ENCODE measurements around the gene EXOC3. TPM values are rescaled to one million over a fixed set of nuclear protein-coding genes. Genes with fewer than 3 reads are reported as not detected.

EXOC3 gene
- total and polyA plus RNA-seq, 2 of the 8 experiments (the other 6 are each of a cell fraction or from before 2014, with no cell fraction given) = 14.4 to 30.0 TPM

GRCh38 chr5:510521-510920, 67.5 kb downstream of the EXOC3 start:
- no peak overlapping the region for H3K27ac ChIP-seq (ENCODE audit: low read depth, low read length)
- no peak overlapping the region for H2BK12ac ChIP-seq (ENCODE audit: low read depth, low read length)
- H3K4me3 ChIP-seq (ENCODE audit: extremely low read depth in 1 of 4, insufficient read depth in 2 of 4, low read depth in 3 of 4, low read length in 4 of 4) = no peak overlapping the region
- no peak overlapping the region for H3K18ac ChIP-seq (ENCODE audit: extremely low read depth, low read length)
- WGBS, 2 experiments (ENCODE audit: extremely low coverage in 1 of 2, insufficient coverage in 1 of 2, insufficient read length in 1 of 2, insufficient replicate concordance in 2 of 2, low coverage in 1 of 2, low lambda C conversion rate in 2 of 2, missing lambda C conversion rate in 1 of 2) = 89% methylated on average over 7 of the region's 9 CpGs; no CpG with 5 or more reads in 1 of the 2 experiments
- no peaks in the 10 kb centered on the region for H3K79me1 ChIP-seq (ENCODE audit: low read depth, low read length)
- no peak overlapping the region for H3K9ac ChIP-seq (replicated peaks in 1 of 4; ENCODE audit: extremely low read depth in 1 of 4, low read depth in 3 of 4, low read length in 3 of 4)
- no peak overlapping the region for H2AK5ac ChIP-seq (ENCODE audit: low read depth, low read length)
- no peak overlapping the region for H2BK20ac ChIP-seq (ENCODE audit: low read length)
- no peak overlapping the region for H3K4me2 ChIP-seq (ENCODE audit: insufficient read depth in 1 of 2, low read depth in 2 of 2, low read length in 2 of 2)
- no peak overlapping the region for H4K5ac ChIP-seq (ENCODE audit: insufficient read length, low read depth, low read length)
- no peak overlapping the region for H4K91ac ChIP-seq (replicated peaks; ENCODE audit: insufficient read length, low read length)
- TF ChIP-seq RAD21 (IDR thresholded peaks at IDR 0.05 in 1 of 2, conservative IDR thresholded peaks at IDR 0.05 in 1 of 2; ENCODE audit: low read depth in 2 of 2, low read length in 2 of 2) (no peak), SAP30 (IDR thresholded peaks at IDR 0.05; ENCODE audit: insufficient read depth, insufficient replicate concordance, low read length) (no peak), GTF2F1 (IDR thresholded peaks at IDR 0.05; ENCODE audit: borderline replicate concordance, low read depth, low read length) (no peak), CBX5 (IDR thresholded peaks at IDR 0.05; ENCODE audit: low read depth, low read length) (no peak), YY1 (IDR thresholded peaks at IDR 0.05; ENCODE audit: low read depth, low read length) (no peak)
- no peak overlapping the region for H2BK5ac ChIP-seq (ENCODE audit: low read depth, low read length)
- no peak overlapping the region for H3K4ac ChIP-seq (replicated peaks; ENCODE audit: insufficient read length, low read depth, low read length)
- no peak overlapping the region; the same call in 1 of the 2 replicates for H4K8ac ChIP-seq (ENCODE audit: extremely low read depth, insufficient read depth, low read length)
- no peak overlapping the region for H3K23ac ChIP-seq (ENCODE audit: insufficient read length)
- H3K56ac ChIP-seq (replicated peaks; ENCODE audit: insufficient read length, low read depth, low read length) = no peak overlapping the region
- POLR2A ChIA-PET (ENCODE audit: partially characterized antibody) = no interaction called here
- H3K4me1 ChIP-seq (replicated peaks in 1 of 4; ENCODE audit: control insufficient read depth in 3 of 4, insufficient read depth in 4 of 4, low read length in 3 of 4) = peaks cover 0 to 10% (median 5%) of the 10 kb centered on the region in 4 experiments; a peak in 6 of 7 replicates
- FAIRE-seq (no peak), DNase-seq (ENCODE audit: low read depth in 1 of 2, low spot score in 2 of 2) (no peak)
- CTCF ChIA-PET (ENCODE audit: partially characterized antibody) = interaction anchor here (0.7 to 2.4 kb wide), 8 partner anchors 8 to 56 kb away, joined by 3 to 7 read pairs (median 4); no protein-coding TSS in a partner anchor
- H2BK120ac ChIP-seq (replicated peaks; ENCODE audit: low read depth, low read length) = no peak overlapping the region
- H3K36me3 ChIP-seq (ENCODE audit: control insufficient read depth in 2 of 4, insufficient read depth in 4 of 4, low read length in 3 of 4) = no peaks in the 10 kb centered on the region
- no peak overlapping the region for H2AFZ ChIP-seq (ENCODE audit: low read length)
- no peaks in the 10 kb centered on the region for H3K79me2 ChIP-seq (ENCODE audit: control insufficient read depth in 1 of 2, insufficient read depth in 2 of 2, low read length in 2 of 2)
- H3K27me3 ChIP-seq (replicated peaks in 1 of 4; ENCODE audit: control insufficient read depth in 3 of 4, extremely low read depth in 1 of 4, insufficient read depth in 3 of 4, low read length in 3 of 4) = peaks cover 0 to 9% (median 0%) of the 10 kb centered on the region in 4 experiments; a peak in 1 of 7 replicates
- no peak overlapping the region for H2BK15ac ChIP-seq (ENCODE audit: low read length)
- H3K9me3 ChIP-seq (ENCODE audit: insufficient read depth in 2 of 2, low read depth in 1 of 2, low read length in 1 of 2) = no peaks in the 10 kb centered on the region
- no peaks in the 10 kb centered on the region for H3K23me2 ChIP-seq (ENCODE audit: low read depth, low read length)
- no peak overlapping the region for H3K14ac ChIP-seq (ENCODE audit: insufficient read length)
- H4K20me1 ChIP-seq (replicated peaks in 1 of 2; ENCODE audit: control insufficient read depth in 1 of 2, insufficient read depth in 2 of 2, low read length in 2 of 2) = no peaks in the 10 kb centered on the region
